Measurements from ENCODE around the gene FBF1.
"Not testable (repeated sequence)": the region's sequence is repeated elsewhere in the genome, so short reads cannot be mapped to it uniquely, and the experiment has no call there.

- TF ChIP-seq ZNF274 (IDR thresholded peaks at IDR 0.05; ENCODE audit: low read depth, low read length); SUZ12 (IDR thresholded peaks at IDR 0.05; ENCODE audit: extremely low read depth, insufficient read depth, insufficient read length): not testable (repeated sequence)
Observed at GRCh38 chr17:75868730-75869281, 72.0 kb downstream of the FBF1 start.
